GM21423 (cell line): ENCODE measurements around the gene APPBP2.
"Not testable (repeated sequence)": the region's sequence is repeated elsewhere in the genome, so short reads cannot be mapped to it uniquely, and the experiment has no call there.

Experiments
- ATAC-seq: cut with Tn5 transposase; IDR thresholded peaks from one replicate; pipeline ENCODE4 v1.9.1; 2021; ENCODE audit warnings: mild to moderate bottlenecking, moderate library complexity; ENCODE audit not compliant: unreplicated experiment

The APPBP2 gene

GRCh38 chr17:60506312-60506711 lies 19.7 kb downstream of the APPBP2 start:
- no peak for ATAC-seq

- no peak for ATAC-seq
These were observed 23.9 kb downstream of the APPBP2 start for GRCh38 chr17:60502145-60502544.

- no peak for ATAC-seq
These were observed 24.5 kb downstream of the APPBP2 start for GRCh38 chr17:60501589-60501988.

GRCh38 chr17:60496041-60496440 lies 30.0 kb downstream of the APPBP2 start:
- no peak for ATAC-seq

- no peak for ATAC-seq
These were observed 30.8 kb downstream of the APPBP2 start for GRCh38 chr17:60495260-60495659.

- ATAC-seq = no peak
These were observed 32.2 kb downstream of the APPBP2 start for GRCh38 chr17:60493847-60494321.

GRCh38 chr17:60491771-60492170 lies 34.3 kb downstream of the APPBP2 start:
- ATAC-seq = no peak

GRCh38 chr17:60490594-60490993 lies 35.4 kb downstream of the APPBP2 start:
- not testable (repeated sequence) for ATAC-seq

GRCh38 chr17:60481604-60482003 lies 44.4 kb downstream of the APPBP2 start:
- ATAC-seq = no peak

- ATAC-seq = no peak
These were observed 52.3 kb downstream of the APPBP2 start for GRCh38 chr17:60473788-60474187.

GRCh38 chr17:60472449-60472848 lies 53.6 kb downstream of the APPBP2 start:
- ATAC-seq = no peak

- no peak for ATAC-seq
These were observed 54.6 kb downstream of the APPBP2 start for GRCh38 chr17:60471451-60471850.

- ATAC-seq = no peak
These were observed 57.7 kb downstream of the APPBP2 start for GRCh38 chr17:60468371-60468770.

GRCh38 chr17:60464343-60464742 lies 61.7 kb downstream of the APPBP2 start:
- no peak for ATAC-seq

GRCh38 chr17:60463157-60463835 lies 62.7 kb downstream of the APPBP2 start:
- no peak for ATAC-seq

GRCh38 chr17:60461584-60461983 lies 64.5 kb downstream of the APPBP2 start:
- ATAC-seq = no peak

GRCh38 chr17:60457148-60457547 lies 68.9 kb downstream of the APPBP2 start:
- ATAC-seq = no peak

GRCh38 chr17:60455378-60455777 lies 70.7 kb downstream of the APPBP2 start:
- no peak for ATAC-seq

- no peak for ATAC-seq
These were observed 74.1 kb downstream of the APPBP2 start for GRCh38 chr17:60451965-60452364.

GRCh38 chr17:60451071-60451470 lies 75.0 kb downstream of the APPBP2 start:
- ATAC-seq = no peak

GRCh38 chr17:60447375-60447774 lies 78.7 kb downstream of the APPBP2 start:
- ATAC-seq = no peak

- no peak for ATAC-seq
These were observed 80.9 kb downstream of the APPBP2 start for GRCh38 chr17:60445144-60445543.

GRCh38 chr17:60443713-60444112 lies 82.3 kb downstream of the APPBP2 start:
- no peak for ATAC-seq
